Measurements from ENCODE around the gene UBE2F. TPM values are rescaled to one million over a fixed set of nuclear protein-coding genes. Genes with fewer than 3 reads are reported as not detected.

The UBE2F gene
- polyA plus RNA-seq, 3 donors, result 51.1 to 120 (median 117) TPM

GRCh38 chr2:237987268-237987667 lies 20.5 kb downstream of the UBE2F start:
- TF ChIP-seq CTCF (IDR thresholded peaks at IDR 0.05), result no peak
- peaks cover 46% of the 10 kb centered on the region for H3K79me2 ChIP-seq (ENCODE audit: insufficient read depth, low read length)
- intact Hi-C loops (cut with micrococcal nuclease), result no loop called here
- no peaks in the 10 kb centered on the region for H3K27me3 ChIP-seq (ENCODE audit: control insufficient read depth in 2 of 2, insufficient read depth in 2 of 2, low read length in 2 of 2)
- Mint-ChIP-seq H3K36me3 (peaks cover 32 to 38% of the 10 kb centered on the region in 2 donors), H3K4me3 (no peak overlapping the region), H3K27me3 (ENCODE audit: low read depth in 3 of 3) (peaks cover 0 to under 1% (median 0%) of the 10 kb centered on the region in 3 donors), H3K4me1 (peaks cover 29% of the 10 kb centered on the region), H3K27ac (no peak overlapping the region), H3K9me3 (peaks cover 0 to 2% (median 0%) of the 10 kb centered on the region in 7 donors)
- no peak overlapping the region for H3K27ac ChIP-seq (ENCODE audit: low read depth in 1 of 2, low read length in 2 of 2)
- H4K20me1 ChIP-seq (ENCODE audit: insufficient read depth, low read length), result peaks cover 67% of the 10 kb centered on the region
- H3K9me3 ChIP-seq (replicated peaks in 1 of 2; ENCODE audit: control insufficient read depth in 1 of 2, insufficient read depth in 1 of 2, low read length in 2 of 2), result no peaks in the 10 kb centered on the region
- H2AFZ ChIP-seq (ENCODE audit: insufficient read depth, low read depth, low read length, poor library complexity, severe bottlenecking), result no peak overlapping the region
- H3K4me1 ChIP-seq (ENCODE audit: control insufficient read depth in 1 of 2, insufficient read depth in 2 of 2, low read length in 2 of 2), result no peaks in the 10 kb centered on the region
- H3K9ac ChIP-seq (ENCODE audit: insufficient read depth, low read length, poor library complexity, severe bottlenecking), result no peak overlapping the region
- H3K36me3 ChIP-seq (replicated peaks in 1 of 2; ENCODE audit: control insufficient read depth in 1 of 2, insufficient read depth in 2 of 2, low read length in 2 of 2), result peaks cover 14 to 39% of the 10 kb centered on the region in 2 donors
- DNase-seq, result no peak
- no peak overlapping the region for H3K4me3 ChIP-seq (replicated peaks in 1 of 3; ENCODE audit: low read depth in 2 of 3, low read length in 3 of 3)
- H3K4me2 ChIP-seq (replicated peaks; ENCODE audit: extremely low read depth, low read length, poor library complexity, severe bottlenecking), result no peak overlapping the region
- WGBS (ENCODE audit: insufficient coverage), result 100% methylated on average over 3 of the region's 3 CpGs

- peaks cover 64 to 76% of the 10 kb centered on the region in 2 donors for H3K36me3 Mint-ChIP-seq
- H3K4me3 ChIP-seq (replicated peaks in 1 of 3; ENCODE audit: low read depth in 2 of 3, low read length in 3 of 3), result no peak overlapping the region
- H3K4me2 ChIP-seq (replicated peaks; ENCODE audit: extremely low read depth, low read length, poor library complexity, severe bottlenecking), result no peak overlapping the region
- H3K4me1 ChIP-seq (ENCODE audit: control insufficient read depth in 1 of 2, insufficient read depth in 2 of 2, low read length in 2 of 2), result no peaks in the 10 kb centered on the region
- H3K27ac Mint-ChIP-seq, result no peak overlapping the region
- H3K27me3 ChIP-seq (ENCODE audit: control insufficient read depth in 2 of 2, insufficient read depth in 2 of 2, low read length in 2 of 2), result no peaks in the 10 kb centered on the region
- WGBS (ENCODE audit: insufficient coverage), result no CpG with 5 or more reads among the region's 1 CpG
- H3K27ac ChIP-seq (ENCODE audit: low read depth in 1 of 2, low read length in 2 of 2), result no peak overlapping the region
- no peaks in the 10 kb centered on the region for H3K9me3 ChIP-seq (replicated peaks in 1 of 2; ENCODE audit: control insufficient read depth in 1 of 2, insufficient read depth in 1 of 2, low read length in 2 of 2)
- H3K79me2 ChIP-seq (ENCODE audit: insufficient read depth, low read length), result no peaks in the 10 kb centered on the region
- no peak for TF ChIP-seq CTCF (IDR thresholded peaks at IDR 0.05)
- no peak overlapping the region for H3K4me3 Mint-ChIP-seq
- peaks cover 0 to 1% (median 0%) of the 10 kb centered on the region in 7 donors for H3K9me3 Mint-ChIP-seq
- H2AFZ ChIP-seq (ENCODE audit: insufficient read depth, low read depth, low read length, poor library complexity, severe bottlenecking), result no peak overlapping the region
- intact Hi-C loops (cut with micrococcal nuclease), result no loop called here
- no peak for DNase-seq
- peaks cover 21% of the 10 kb centered on the region for H4K20me1 ChIP-seq (ENCODE audit: insufficient read depth, low read length)
- H3K27me3 Mint-ChIP-seq (ENCODE audit: low read depth in 3 of 3), result no peaks in the 10 kb centered on the region
- no peak overlapping the region for H3K9ac ChIP-seq (ENCODE audit: insufficient read depth, low read length, poor library complexity, severe bottlenecking)
- H3K4me1 Mint-ChIP-seq, result peaks cover 9% of the 10 kb centered on the region
- peaks cover 32 to 82% of the 10 kb centered on the region in 2 donors for H3K36me3 ChIP-seq (replicated peaks in 1 of 2; ENCODE audit: control insufficient read depth in 1 of 2, insufficient read depth in 2 of 2, low read length in 2 of 2)
These were observed 26.9 kb downstream of the UBE2F start for GRCh38 chr2:237993701-237994100.
